ENCODE data around the gene CLVS2.

DNA sequence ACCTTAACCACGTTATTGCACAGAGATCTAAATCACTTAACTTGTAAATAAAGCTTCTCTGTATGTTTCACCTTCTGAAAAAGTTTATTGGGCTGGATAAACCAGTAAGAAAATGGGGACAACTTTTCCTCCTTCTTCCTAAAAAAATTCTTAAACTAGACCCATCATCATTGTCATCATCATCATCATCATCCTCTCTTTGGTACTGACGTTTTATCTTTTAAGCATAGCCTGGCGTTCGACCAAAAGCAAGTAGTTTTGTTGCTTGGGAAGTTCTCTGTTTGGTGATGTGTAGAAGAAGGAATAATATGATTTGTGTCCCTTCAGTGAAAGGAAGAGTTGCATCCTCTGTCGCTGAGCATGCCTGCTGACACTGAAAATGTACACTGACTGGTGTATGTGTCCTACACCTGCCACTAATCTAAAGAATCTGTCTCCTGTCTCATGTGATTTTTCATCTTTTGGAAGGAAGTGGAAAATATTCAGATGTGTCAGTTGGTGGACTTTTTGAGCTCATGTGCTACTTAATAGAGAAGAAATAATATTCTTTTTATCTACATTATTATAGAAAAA is 2.5 kb downstream of the CLVS2 start:
- no peak for TF ChIP-seq POLR2A (IDR thresholded peaks at IDR 0.05)
- TF ChIP-seq, protein P1, sequence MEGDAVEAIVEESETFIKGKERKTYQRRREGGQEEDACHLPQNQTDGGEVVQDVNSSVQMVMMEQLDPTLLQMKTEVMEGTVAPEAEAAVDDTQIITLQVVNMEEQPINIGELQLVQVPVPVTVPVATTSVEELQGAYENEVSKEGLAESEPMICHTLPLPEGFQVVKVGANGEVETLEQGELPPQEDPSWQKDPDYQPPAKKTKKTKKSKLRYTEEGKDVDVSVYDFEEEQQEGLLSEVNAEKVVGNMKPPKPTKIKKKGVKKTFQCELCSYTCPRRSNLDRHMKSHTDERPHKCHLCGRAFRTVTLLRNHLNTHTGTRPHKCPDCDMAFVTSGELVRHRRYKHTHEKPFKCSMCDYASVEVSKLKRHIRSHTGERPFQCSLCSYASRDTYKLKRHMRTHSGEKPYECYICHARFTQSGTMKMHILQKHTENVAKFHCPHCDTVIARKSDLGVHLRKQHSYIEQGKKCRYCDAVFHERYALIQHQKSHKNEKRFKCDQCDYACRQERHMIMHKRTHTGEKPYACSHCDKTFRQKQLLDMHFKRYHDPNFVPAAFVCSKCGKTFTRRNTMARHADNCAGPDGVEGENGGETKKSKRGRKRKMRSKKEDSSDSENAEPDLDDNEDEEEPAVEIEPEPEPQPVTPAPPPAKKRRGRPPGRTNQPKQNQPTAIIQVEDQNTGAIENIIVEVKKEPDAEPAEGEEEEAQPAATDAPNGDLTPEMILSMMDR (IDR thresholded peaks at IDR 0.05) = no peak

All from lower leg skin (tissue), 3 donors.